Heart right ventricle (tissue), 16 donors: ENCODE measurements around the gene PON2. TPM values are rescaled to one million over a fixed set of nuclear protein-coding genes. Genes with fewer than 3 reads are reported as not detected.

Source experiments
- ATAC-seq, 8 donors: fragments of 200-7000 bp; cut with Tn5 transposase; one replicate each; pipeline ENCODE4 v1.9.1; 2020; ENCODE audit warnings: mild to moderate bottlenecking in 8 of 8, moderate library complexity in 8 of 8, moderate number of reproducible peaks in 1 of 8
- DNase-seq, 2 donors: peaks; one replicate each; pipeline ENCODE4 v3.0.0-alpha.2; 2020
- H3K27ac ChIP-seq, 10 donors: fragments of 200-600 bp; sonication (generic) in 2 of 10; one replicate each; pipeline versions ENCODE4 v1.5.0 to v1.8.0; 2020 to 2022; ENCODE audit warnings: mild to moderate bottlenecking in 3 of 10
- H3K27me3 ChIP-seq, 7 donors: fragments of 200-600 bp; one replicate each; pipeline ENCODE4 v1.8.0; 2021 to 2022; ENCODE audit warnings: mild to moderate bottlenecking in 2 of 7
- H3K36me3 ChIP-seq, 9 donors: fragments of 200-600 bp; sonication (generic) in 1 of 9; one replicate each; pipeline versions ENCODE4 v1.5.0 to v1.8.0; 2020 to 2022; ENCODE audit warnings: mild to moderate bottlenecking in 2 of 9
- H3K4me1 ChIP-seq, 9 donors: fragments of 200-600 bp; sonication (generic) in 1 of 9; one replicate each; pipeline versions ENCODE4 v1.5.0 to v1.8.0; 2020 to 2022; ENCODE audit warnings: mild to moderate bottlenecking in 4 of 9
- H3K4me3 ChIP-seq, 10 donors: fragments of 200-600 bp; sonication (generic) in 2 of 10; one replicate each; pipeline versions ENCODE4 v1.5.0 to v1.8.0; 2020 to 2022; ENCODE audit warnings: mild to moderate bottlenecking in 7 of 10, moderate library complexity in 2 of 10
- H3K9me3 ChIP-seq, 11 donors: fragments of 200-600 bp in 10 of 11; sonication (generic) in 2 of 11; one replicate each; pipeline versions ENCODE4 v1.5.0 to v1.8.0; 2013 to 2022; ENCODE audit warnings: mild to moderate bottlenecking in 2 of 11, control low read depth in 1 of 11, moderate library complexity in 1 of 11
- CTCF ChIP-seq, 9 donors: fragments of 200-600 bp; sonication (generic) in 2 of 9; IDR thresholded peaks; one replicate each; pipeline versions ENCODE4 v1.5.0 to v1.8.0; 2021 to 2022; ENCODE audit warnings: antibody characterized with exemption in 9 of 9, mild to moderate bottlenecking in 5 of 9, moderate library complexity in 1 of 9
- WGBS, 2 donors: extraction: QIAGEN DNeasy Blood & Tissue Kit; methylation state at CpG; one replicate each; pipeline ENCODE4 v1.1.7; 2013; ENCODE audit warnings: inconsistent platforms in 1 of 2; 5-methylcytosine and 5-hydroxymethylcytosine counted together
- intact Hi-C, 10 donors: fragments of 100-400 bp; cut with DNase I; formaldehyde crosslinking; loops; one replicate each; pipeline versions ENCODE4 v1.11.1 to v1.14.2; 2022
- polyA plus RNA-seq, 2 donors: library from polyadenylated mRNA; stranded (reverse); fragments of 200-250 nt; gene quantifications; one replicate each; pipeline ENCODE4 v1.2.3, GENCODE V29; 2013
- total RNA-seq, 10 donors: library from RNA; stranded (reverse); fragmentation: NEBNext Ultra II Directional in 3 of 10; extraction: Animal tissue kit (Norgen Biotek cat#: 25700) in 3 of 10; gene quantifications; one replicate each; pipeline versions ENCODE4 v1.2.1 to v1.2.4, GENCODE V29; 2021 to 2023
- donor health status: Arrhythmogenic right ventricular cardiomyopathy.
- donor health status: ischemic (EF 13 %, LVEDD 7.1; RV severe dilation, severe dysfunction).
- donor health status: healthy with polysubstance abuse.
- donor health status: DM: no; HTN: yes; CAD: no.
- donor health status: DM: no; HTN: no; CAD: no.
- donor health status: ischemic (EF 25% LVEDD 6.9; RV normal size, moderate dysfunction).
- donor health status: ischemic (EF 25% LVEDD 5.7; RV mildly dilated, moderate dysfunction).
- donor health status: healthy.
- donor health status: DM: yes; HTN: yes; CAD: no.
- donor health status: Ischemic cardiomyopathy.
- donor health status: ischemic (EF 35%, LVEDD 5.7; RV mildly dilated, moderate dysfunction).
- donor health status: nonischemic (EF 11% LVEDD 7.7; RV severe dilation, severe dysfunction).
- donor health status: DM: yes; HTN: yes; CAD: no.
- donor health status: PGD.
- donor health status: ischemic (EF 29% LVEDD 5.4; RV normal size, mild dysfunction).
- donor health status: nonischemic (EF 23%, LVEDD 6.1; RV moderate dilation, normal function).

Gene PON2
- total and polyA plus RNA-seq, 12 donors: 24.8 to 43.4 (median 32.0) TPM

DNA sequence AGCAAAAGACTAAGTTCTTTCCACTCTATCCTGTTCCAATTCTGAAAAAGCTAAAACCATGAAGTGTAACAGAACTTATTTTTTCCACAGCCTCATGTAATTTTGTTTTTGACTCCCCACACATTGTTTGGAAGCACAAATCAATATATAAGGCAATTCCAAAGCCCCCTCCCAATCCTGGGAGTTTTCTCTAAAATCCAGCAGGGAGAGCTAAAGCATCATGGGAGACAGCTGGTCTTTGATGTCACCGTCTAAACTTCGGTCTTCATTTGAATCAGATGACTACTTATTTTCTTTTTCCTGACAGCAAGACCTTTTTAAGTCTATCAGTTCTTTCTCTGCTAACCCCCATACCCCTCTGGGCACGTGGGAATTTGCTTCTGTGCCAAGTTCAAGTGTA lies 77.2 kb downstream of the PON2 start:
- no peaks in the 10 kb centered on the region for H3K4me1 ChIP-seq
- intact Hi-C loops: loop anchor here in 2 of 10 donors (5.0 to 10.0 kb wide), 2 partner anchors 117 to 120 kb away; no protein-coding TSS in a partner anchor
- no peak overlapping the region for H3K27ac ChIP-seq
- no peak for DNase-seq
- WGBS, 2 donors: 38 to 54% methylated on average over 3 of the region's 3 CpGs
- ATAC-seq: no peak
- no peaks in the 10 kb centered on the region for H3K27me3 ChIP-seq
- H3K9me3 ChIP-seq: peaks cover 0 to 14% (median 4%) of the 10 kb centered on the region in 11 donors
- H3K4me3 ChIP-seq: no peak overlapping the region
- no peaks in the 10 kb centered on the region for H3K36me3 ChIP-seq
- peak in 2 of 9 donors; percentile 10 to 20 for TF ChIP-seq CTCF (IDR thresholded peaks at IDR 0.05)

Other genes starting within 250 kb of the PON2 start
- not detected for gene PON1, start 110.5 kb downstream of the PON2 start, total RNA-seq
- gene PON1, start 110.5 kb downstream of the PON2 start, polyA plus RNA-seq: under 1 TPM; 0.07 to 0.09 TPM
- 1 to 10 TPM in 1 of 10 donors, under 1 TPM in 8, not detected in 1; 0.23 to 1.0 (median 0.62) TPM for gene PON3, start 38.7 kb downstream of the PON2 start, total RNA-seq
- 1 to 10 TPM in 1 of 2 donors, under 1 TPM in 1; 0.64 to 2.7 TPM for gene PON3, start 38.7 kb downstream of the PON2 start, polyA plus RNA-seq
- gene ASB4, start 50.9 kb upstream of the PON2 start, total RNA-seq: 1 to 10 TPM; 1.3 to 7.1 (median 3.1) TPM
- gene ASB4, start 50.9 kb upstream of the PON2 start, polyA plus RNA-seq: 1 to 10 TPM in 1 of 2 donors, under 1 TPM in 1; 0.26 to 1.7 TPM
- 1,000 to 10,000 TPM in 3 of 10 donors, 100 to 1,000 TPM in 5, 10 to 100 TPM in 2; 63.0 to 2,183 (median 269) TPM for gene PDK4, start 161.5 kb upstream of the PON2 start, total RNA-seq
- 100 to 1,000 TPM; 114 to 369 TPM for gene PDK4, start 161.5 kb upstream of the PON2 start, polyA plus RNA-seq